ENCODE data around the gene C2orf68. TPM values are rescaled to one million over a fixed set of nuclear protein-coding genes. Genes with fewer than 3 reads are reported as not detected.
A peak's percentile ranks its signal among the peaks of the same experiment; 100 is the strongest.

C2orf68 gene
- total RNA-seq, 2 experiments from 2014 or later: 29.3 to 31.0 TPM

GRCh38 chr2:85650456-85650855 lies 38.6 kb upstream of the C2orf68 start:
- DNase-seq: no peak
- CTCF ChIA-PET: interaction anchor here (0.6 to 10.1 kb wide), 3 partner anchors 14 to 271 kb away, joined by 3 to 75 read pairs (median 4); no protein-coding TSS in a partner anchor
- Mint-ChIP-seq H3K4me1 (ENCODE audit: low read depth) (no peaks in the 10 kb centered on the region), H3K27me3 (ENCODE audit: low read depth) (no peaks in the 10 kb centered on the region), H3K4me3 (no peak overlapping the region), H3K9me3 (no peaks in the 10 kb centered on the region), H3K27ac (no peak overlapping the region), H3K36me3 (ENCODE audit: low read depth) (peaks cover 51% of the 10 kb centered on the region)
- intact Hi-C loops (cut with micrococcal nuclease): no loop called here

GRCh38 chr2:85649201-85650190 lies 37.6 kb upstream of the C2orf68 start:
- Mint-ChIP-seq H3K27ac (peak overlapping the region; percentile 63), H3K27me3 (ENCODE audit: low read depth) (no peaks in the 10 kb centered on the region), H3K36me3 (ENCODE audit: low read depth) (peaks cover 55% of the 10 kb centered on the region), H3K9me3 (no peaks in the 10 kb centered on the region), H3K4me1 (ENCODE audit: low read depth) (no peaks in the 10 kb centered on the region), H3K4me3 (no peak overlapping the region)
- CTCF ChIA-PET: interaction anchor here (0.6 to 10.1 kb wide), 7 partner anchors 13 to 330 kb away, joined by 3 to 75 read pairs (median 3); no protein-coding TSS in a partner anchor
- intact Hi-C loops (cut with micrococcal nuclease): no loop called here
- DNase-seq: no peak

- Mint-ChIP-seq H3K27ac (no peak overlapping the region), H3K4me3 (no peak overlapping the region), H3K4me1 (ENCODE audit: low read depth) (no peaks in the 10 kb centered on the region), H3K36me3 (ENCODE audit: low read depth) (peaks cover 54% of the 10 kb centered on the region), H3K9me3 (no peaks in the 10 kb centered on the region), H3K27me3 (ENCODE audit: low read depth) (no peaks in the 10 kb centered on the region)
- no peak for DNase-seq
- intact Hi-C loops (cut with micrococcal nuclease): no loop called here
- CTCF ChIA-PET: interaction anchor here (1.0 to 10.1 kb wide), 5 partner anchors 12 to 124 kb away, joined by 3 to 75 read pairs (median 3); no protein-coding TSS in a partner anchor
These were observed 36.8 kb upstream of the C2orf68 start for GRCh38 chr2:85648619-85649018.

GRCh38 chr2:85647823-85648526 lies 36.1 kb upstream of the C2orf68 start:
- H3K4me3 Mint-ChIP-seq: no peak overlapping the region
- intact Hi-C loops (cut with micrococcal nuclease): no loop called here
- no peaks in the 10 kb centered on the region for H3K9me3 Mint-ChIP-seq
- no peak overlapping the region for H3K27ac Mint-ChIP-seq
- peaks cover 55% of the 10 kb centered on the region for H3K36me3 Mint-ChIP-seq (ENCODE audit: low read depth)
- H3K27me3 Mint-ChIP-seq (ENCODE audit: low read depth): no peaks in the 10 kb centered on the region
- no peaks in the 10 kb centered on the region for H3K4me1 Mint-ChIP-seq (ENCODE audit: low read depth)
- CTCF ChIA-PET: interaction anchor here (0.6 to 10.1 kb wide), 6 partner anchors 11 to 238 kb away, joined by 3 to 75 read pairs (median 4); no protein-coding TSS in a partner anchor
- DNase-seq: no peak

- CTCF ChIA-PET: interaction anchor here (10.1 kb wide), 1 partner anchor 9 kb away, joined by 75 read pairs; no protein-coding TSS in a partner anchor
- no peak overlapping the region for H3K27ac Mint-ChIP-seq
- no peaks in the 10 kb centered on the region for H3K4me1 Mint-ChIP-seq (ENCODE audit: low read depth)
- peaks cover 64% of the 10 kb centered on the region for H3K36me3 Mint-ChIP-seq (ENCODE audit: low read depth)
- H3K27me3 Mint-ChIP-seq (ENCODE audit: low read depth): no peaks in the 10 kb centered on the region
- intact Hi-C loops (cut with micrococcal nuclease): no loop called here
- no peaks in the 10 kb centered on the region for H3K9me3 Mint-ChIP-seq
- no peak for DNase-seq
- no peak overlapping the region for H3K4me3 Mint-ChIP-seq
These were observed 34.3 kb upstream of the C2orf68 start for GRCh38 chr2:85646166-85646565.

- Mint-ChIP-seq H3K9me3 (no peaks in the 10 kb centered on the region), H3K4me1 (ENCODE audit: low read depth) (no peaks in the 10 kb centered on the region), H3K27me3 (ENCODE audit: low read depth) (no peaks in the 10 kb centered on the region), H3K36me3 (ENCODE audit: low read depth) (peaks cover 74% of the 10 kb centered on the region), H3K27ac (no peak overlapping the region), H3K4me3 (no peak overlapping the region)
- intact Hi-C loops (cut with micrococcal nuclease): no loop called here
- CTCF ChIA-PET: interaction anchor here (0.7 to 10.1 kb wide), 2 partner anchors 8 to 64 kb away, joined by 3 to 75 read pairs; no protein-coding TSS in a partner anchor
- DNase-seq: no peak
These were observed 33.0 kb upstream of the C2orf68 start for GRCh38 chr2:85644909-85645308.

GRCh38 chr2:85642725-85643124 lies 30.9 kb upstream of the C2orf68 start:
- H3K27ac Mint-ChIP-seq: no peak overlapping the region
- no peaks in the 10 kb centered on the region for H3K4me1 Mint-ChIP-seq (ENCODE audit: low read depth)
- H3K36me3 Mint-ChIP-seq (ENCODE audit: low read depth): peaks cover 64% of the 10 kb centered on the region
- intact Hi-C loops (cut with micrococcal nuclease): no loop called here
- H3K4me3 Mint-ChIP-seq: no peak overlapping the region
- no peak for DNase-seq
- H3K27me3 Mint-ChIP-seq (ENCODE audit: low read depth): no peaks in the 10 kb centered on the region
- H3K9me3 Mint-ChIP-seq: no peaks in the 10 kb centered on the region
- CTCF ChIA-PET: interaction anchor here (0.6 kb wide), 1 partner anchor 44 kb away, joined by 3 read pairs; no protein-coding TSS in a partner anchor

- Mint-ChIP-seq H3K4me1 (ENCODE audit: low read depth) (peaks cover 9% of the 10 kb centered on the region), H3K9me3 (no peaks in the 10 kb centered on the region), H3K27me3 (ENCODE audit: low read depth) (no peaks in the 10 kb centered on the region), H3K4me3 (no peak overlapping the region), H3K27ac (no peak overlapping the region), H3K36me3 (ENCODE audit: low read depth) (peaks cover 59% of the 10 kb centered on the region)
- intact Hi-C loops (cut with micrococcal nuclease): loop anchor here (2.0 kb wide), 2 partner anchors 71 to 215 kb away; no protein-coding TSS in a partner anchor
- CTCF ChIA-PET: interaction anchor here (1.0 to 4.6 kb wide), 7 partner anchors 12 to 198 kb away, joined by 4 to 103 read pairs (median 21); no protein-coding TSS in a partner anchor
- no peak for DNase-seq
These were observed 23.8 kb upstream of the C2orf68 start for GRCh38 chr2:85635636-85636035.

- Mint-ChIP-seq H3K27me3 (ENCODE audit: low read depth) (no peaks in the 10 kb centered on the region), H3K9me3 (no peaks in the 10 kb centered on the region), H3K4me3 (no peak overlapping the region), H3K36me3 (ENCODE audit: low read depth) (peaks cover 58% of the 10 kb centered on the region), H3K4me1 (ENCODE audit: low read depth) (peaks cover 9% of the 10 kb centered on the region), H3K27ac (no peak overlapping the region)
- CTCF ChIA-PET: interaction anchor here (1.0 to 4.6 kb wide), 3 partner anchors 14 to 198 kb away, joined by 6 to 75 read pairs (median 25); no protein-coding TSS in a partner anchor
- intact Hi-C loops (cut with micrococcal nuclease): no loop called here
- no peak for DNase-seq
These were observed 23.1 kb upstream of the C2orf68 start for GRCh38 chr2:85635011-85635410.

GRCh38 chr2:85631316-85631715 lies 19.4 kb upstream of the C2orf68 start:
- Mint-ChIP-seq H3K27me3 (ENCODE audit: low read depth) (no peaks in the 10 kb centered on the region), H3K36me3 (ENCODE audit: low read depth) (peaks cover 54% of the 10 kb centered on the region), H3K4me1 (ENCODE audit: low read depth) (peaks cover 19% of the 10 kb centered on the region), H3K4me3 (no peak overlapping the region), H3K9me3 (no peaks in the 10 kb centered on the region), H3K27ac (no peak overlapping the region)
- intact Hi-C loops (cut with micrococcal nuclease): no loop called here
- no peak for DNase-seq
- CTCF ChIA-PET: interaction anchor here (0.6 to 0.7 kb wide), 2 partner anchors 22 to 79 kb away, joined by 3 read pairs; no protein-coding TSS in a partner anchor

- H3K4me3 Mint-ChIP-seq: no peak overlapping the region
- no peaks in the 10 kb centered on the region for H3K27me3 Mint-ChIP-seq (ENCODE audit: low read depth)
- CTCF ChIA-PET: interaction anchor here (0.5 to 10.5 kb wide), 3 partner anchors 9 to 479 kb away, joined by 3 to 103 read pairs (median 4); no protein-coding TSS in a partner anchor
- DNase-seq: no peak
- H3K36me3 Mint-ChIP-seq (ENCODE audit: low read depth): peaks cover 60% of the 10 kb centered on the region
- H3K9me3 Mint-ChIP-seq: no peaks in the 10 kb centered on the region
- intact Hi-C loops (cut with micrococcal nuclease): no loop called here
- H3K27ac Mint-ChIP-seq: peak overlapping the region; percentile 74
- peaks cover 16% of the 10 kb centered on the region for H3K4me1 Mint-ChIP-seq (ENCODE audit: low read depth)
These were observed 16.8 kb upstream of the C2orf68 start for GRCh38 chr2:85628658-85629057.

- Mint-ChIP-seq H3K27ac (peak overlapping the region; percentile 5), H3K4me1 (ENCODE audit: low read depth) (peaks cover 16% of the 10 kb centered on the region), H3K9me3 (no peaks in the 10 kb centered on the region), H3K36me3 (ENCODE audit: low read depth) (peaks cover 48% of the 10 kb centered on the region), H3K4me3 (no peak overlapping the region), H3K27me3 (ENCODE audit: low read depth) (no peaks in the 10 kb centered on the region)
- intact Hi-C loops (cut with micrococcal nuclease): no loop called here
- DNase-seq: no peak
- CTCF ChIA-PET: interaction anchor here (10.5 kb wide), 1 partner anchor 13 kb away, joined by 103 read pairs; no protein-coding TSS in a partner anchor
These were observed 12.1 kb upstream of the C2orf68 start for GRCh38 chr2:85623991-85624390.

All from activated naive CD4-positive, alpha-beta T cell treated with anti-CD3 and anti-CD28 coated beads for 36 hours (primary cell).